Measurements from ENCODE around the gene BCAP31. TPM values are rescaled to one million over a fixed set of nuclear protein-coding genes. Genes with fewer than 3 reads are reported as not detected.

Gene BCAP31
- total RNA-seq, 2 experiments from 2014 or later = 42.1 to 43.1 TPM

DNA sequence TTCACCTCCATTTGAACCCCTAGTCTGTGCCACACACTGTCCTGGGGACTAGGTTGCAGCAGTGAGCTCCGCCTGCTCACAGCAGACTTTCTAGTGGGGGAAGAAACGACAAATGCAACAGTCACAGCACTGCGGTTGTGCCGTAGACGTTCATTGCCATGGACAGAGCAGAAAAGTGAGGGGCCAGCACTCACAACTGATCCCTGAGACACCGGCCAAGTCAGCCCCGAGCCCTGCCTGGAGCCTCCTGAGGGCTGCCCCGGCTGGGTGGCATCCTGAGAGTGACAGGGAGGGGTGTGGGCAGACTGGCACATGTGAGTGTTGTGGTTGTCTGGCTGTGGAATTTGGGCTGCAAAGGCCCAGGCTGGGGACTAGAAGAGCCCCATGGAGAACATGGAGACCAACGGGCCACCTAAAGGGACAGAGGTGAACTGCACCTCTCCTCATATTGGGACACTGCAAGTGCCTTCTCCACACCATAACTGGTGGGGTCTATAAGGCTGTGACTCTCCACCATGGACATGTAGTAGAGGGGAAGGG is 72.6 kb downstream of the BCAP31 start:
- Histone ChIP-seq H3K9me3 (ENCODE audit: control insufficient read depth in 1 of 2, insufficient read depth in 1 of 2, low read length in 2 of 2) (peaks cover 0 to 9% of the 10 kb centered on the region in 2 experiments), H3K27me3 (ENCODE audit: control insufficient read depth in 1 of 2, insufficient read depth in 2 of 2, low read length in 2 of 2) (peaks cover 11 to 12% of the 10 kb centered on the region in 2 experiments), H3K4me1 (ENCODE audit: insufficient read depth, low read length) (peaks cover 8% of the 10 kb centered on the region), H3K27ac (ENCODE audit: low read depth in 1 of 2, low read length in 2 of 2) (no peak overlapping the region), H3K4me3 (ENCODE audit: low read length) (no peak overlapping the region), H3K36me3 (ENCODE audit: insufficient read depth, low read length) (no peaks in the 10 kb centered on the region)
- ATAC-seq (ENCODE audit: poor library complexity) (peak; percentile 49), DNase-seq (no peak)
- Mint-ChIP-seq H3K36me3 (ENCODE audit: low read depth) (no peaks in the 10 kb centered on the region), H3K4me1 (ENCODE audit: low read depth) (no peaks in the 10 kb centered on the region), H3K27me3 (peaks cover 5% of the 10 kb centered on the region), H3K4me3 (no peak overlapping the region), H3K9me3 (no peaks in the 10 kb centered on the region), H3K27ac (no peak overlapping the region)
- ChIA-PET POLR2A (no interaction called here), CTCF (no interaction called here)
- TF ChIP-seq, protein P1, sequence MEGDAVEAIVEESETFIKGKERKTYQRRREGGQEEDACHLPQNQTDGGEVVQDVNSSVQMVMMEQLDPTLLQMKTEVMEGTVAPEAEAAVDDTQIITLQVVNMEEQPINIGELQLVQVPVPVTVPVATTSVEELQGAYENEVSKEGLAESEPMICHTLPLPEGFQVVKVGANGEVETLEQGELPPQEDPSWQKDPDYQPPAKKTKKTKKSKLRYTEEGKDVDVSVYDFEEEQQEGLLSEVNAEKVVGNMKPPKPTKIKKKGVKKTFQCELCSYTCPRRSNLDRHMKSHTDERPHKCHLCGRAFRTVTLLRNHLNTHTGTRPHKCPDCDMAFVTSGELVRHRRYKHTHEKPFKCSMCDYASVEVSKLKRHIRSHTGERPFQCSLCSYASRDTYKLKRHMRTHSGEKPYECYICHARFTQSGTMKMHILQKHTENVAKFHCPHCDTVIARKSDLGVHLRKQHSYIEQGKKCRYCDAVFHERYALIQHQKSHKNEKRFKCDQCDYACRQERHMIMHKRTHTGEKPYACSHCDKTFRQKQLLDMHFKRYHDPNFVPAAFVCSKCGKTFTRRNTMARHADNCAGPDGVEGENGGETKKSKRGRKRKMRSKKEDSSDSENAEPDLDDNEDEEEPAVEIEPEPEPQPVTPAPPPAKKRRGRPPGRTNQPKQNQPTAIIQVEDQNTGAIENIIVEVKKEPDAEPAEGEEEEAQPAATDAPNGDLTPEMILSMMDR (IDR thresholded peaks at IDR 0.05) = no peak
- intact Hi-C loops (cut with DNase I, micrococcal nuclease) = no loop called here

DNA sequence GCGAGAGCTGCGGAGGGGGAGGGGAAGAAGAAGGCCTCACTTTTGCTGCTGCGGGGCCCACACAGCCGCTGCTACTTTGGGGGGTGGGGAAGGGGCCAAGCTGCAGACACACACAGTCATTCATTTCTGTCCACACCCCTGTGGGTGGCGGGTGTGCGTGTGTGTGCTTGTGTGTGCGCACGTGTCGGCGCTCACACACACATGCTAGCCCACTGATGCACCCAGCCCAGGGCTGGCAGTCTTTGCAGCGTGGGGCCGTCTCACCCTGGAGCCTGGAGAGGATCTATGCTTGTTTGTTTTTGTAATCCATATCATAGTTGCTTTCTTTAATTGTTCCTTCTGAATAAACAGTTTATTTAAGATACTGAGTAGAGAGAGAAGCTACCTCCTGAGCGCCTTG is 73.2 kb downstream of the BCAP31 start:
- Mint-ChIP-seq H3K27me3 (peaks cover 9% of the 10 kb centered on the region), H3K27ac (no peak overlapping the region), H3K4me1 (ENCODE audit: low read depth) (no peaks in the 10 kb centered on the region), H3K9me3 (no peaks in the 10 kb centered on the region), H3K4me3 (no peak overlapping the region), H3K36me3 (ENCODE audit: low read depth) (no peaks in the 10 kb centered on the region)
- H3K27ac ChIP-seq (ENCODE audit: low read depth in 1 of 2, low read length in 2 of 2) = no peak overlapping the region
- H3K9me3 ChIP-seq (ENCODE audit: control insufficient read depth in 1 of 2, insufficient read depth in 1 of 2, low read length in 2 of 2) = peaks cover 0 to 10% of the 10 kb centered on the region in 2 experiments
- ATAC-seq (ENCODE audit: poor library complexity) (no peak), DNase-seq (no peak)
- intact Hi-C loops (cut with DNase I, micrococcal nuclease) = no loop called here
- no peaks in the 10 kb centered on the region for H3K36me3 ChIP-seq (ENCODE audit: insufficient read depth, low read length)
- peaks cover 17 to 18% of the 10 kb centered on the region in 2 experiments for H3K27me3 ChIP-seq (ENCODE audit: control insufficient read depth in 1 of 2, insufficient read depth in 2 of 2, low read length in 2 of 2)
- POLR2A ChIA-PET = no interaction called here
- CTCF ChIA-PET = no interaction called here
- H3K4me1 ChIP-seq (ENCODE audit: insufficient read depth, low read length) = peaks cover 11% of the 10 kb centered on the region
- H3K4me3 ChIP-seq (ENCODE audit: low read length) = no peak overlapping the region
- TF ChIP-seq, protein P1 (IDR thresholded peaks at IDR 0.05) = no peak

Other genes with a start within 250 kb of the BCAP31 start
- not detected for gene BGN, start 229.4 kb downstream of the BCAP31 start, total RNA-seq
- not detected for gene ATP2B3, start 206.7 kb downstream of the BCAP31 start, total RNA-seq
- gene CCNQ, start 125.2 kb downstream of the BCAP31 start, total RNA-seq = 10 to 100 TPM; 13.9 to 14.1 TPM
- gene DUSP9, start 77.2 kb downstream of the BCAP31 start, total RNA-seq = not detected
- 1 to 10 TPM in 1 of 2 experiments, under 1 TPM in 1; 0.70 to 1.0 TPM for gene PNCK, start 50.6 kb downstream of the BCAP31 start, total RNA-seq
- under 1 TPM; 0.42 to 0.71 TPM for gene SLC6A8, start 36.5 kb downstream of the BCAP31 start, total RNA-seq
- 1 to 10 TPM; 8.6 to 9.2 TPM for gene ABCD1, start 469 bp upstream of the BCAP31 start, total RNA-seq
- gene PLXNB3, start 39.9 kb upstream of the BCAP31 start, total RNA-seq = not detected
- gene SRPK3, start 56.7 kb upstream of the BCAP31 start, total RNA-seq = not detected
- gene IDH3G, start 70.0 kb upstream of the BCAP31 start, total RNA-seq = 10 to 100 TPM; 46.8 to 47.3 TPM
- gene SSR4, start 70.3 kb upstream of the BCAP31 start, total RNA-seq = 100 to 1,000 TPM; 171 to 173 TPM
- gene PDZD4, start 106.2 kb upstream of the BCAP31 start, total RNA-seq = 10 to 100 TPM; 24.8 to 26.8 TPM
- 1 to 10 TPM in 1 of 2 experiments, under 1 TPM in 1; 0.89 to 1.2 TPM for gene L1CAM, start 161.8 kb upstream of the BCAP31 start, total RNA-seq
- not detected for gene AVPR2, start 180.3 kb upstream of the BCAP31 start, total RNA-seq
- gene ARHGAP4, start 201.9 kb upstream of the BCAP31 start, total RNA-seq = 100 to 1,000 TPM; 456 to 463 TPM
- gene NAA10, start 210.7 kb upstream of the BCAP31 start, total RNA-seq = 10 to 100 TPM; 41.5 to 42.0 TPM
- gene RENBP, start 220.3 kb upstream of the BCAP31 start, total RNA-seq = 1 to 10 TPM; 8.6 to 9.3 TPM
- gene HCFC1, start 247.4 kb upstream of the BCAP31 start, total RNA-seq = 10 to 100 TPM; 45.9 to 50.2 TPM
- gene TMEM187, start 248.4 kb upstream of the BCAP31 start, total RNA-seq = 1 to 10 TPM; 1.4 to 2.0 TPM